IPS DF 4.7 (cell line): Measurements from ENCODE around the gene PAM.
"Not testable (repeated sequence)": the region's sequence is repeated elsewhere in the genome, so short reads cannot be mapped to it uniquely, and the experiment has no call there.

Source experiments
- DNase-seq: peaks from one replicate; pipeline ENCODE4 v3.0.0-alpha.2; 2013; ENCODE audit warnings: low spot score; ENCODE audit errors: extremely low read depth

Gene PAM

GRCh38 chr5:103046706-103047105, 291.6 kb downstream of the PAM start:
- DNase-seq = not testable (repeated sequence)

GRCh38 chr5:103057208-103058130, 302.4 kb downstream of the PAM start:
- no peak for DNase-seq

- no peak for DNase-seq
Observed at GRCh38 chr5:103059525-103059924, 304.4 kb downstream of the PAM start.

GRCh38 chr5:103060424-103060954, 305.4 kb downstream of the PAM start:
- DNase-seq = no peak

- DNase-seq = no peak
Observed at GRCh38 chr5:103066326-103066725, 311.2 kb downstream of the PAM start.

GRCh38 chr5:103073500-103073899, 318.4 kb downstream of the PAM start:
- DNase-seq = not testable (repeated sequence)

GRCh38 chr5:103075442-103075841, 320.3 kb downstream of the PAM start:
- DNase-seq = no peak
